Stimulated activated naive B cell treated with anti-CD40 and anti-IgM and Interleukin-4, amounts not matched to agents 10 μg/mL and 1 μg/mL and 100 μg/mL, for 72 hours (primary cell): ENCODE data around the gene RBP2.

Source experiments
- ATAC-seq, 2 donors: fragments of 150-1000 bp; cut with Tn5 transposase; replicated peaks; 2 replicates each; pipeline ENCODE4 v1.10.0; 2021; ENCODE audit warnings: moderate library complexity in 1 of 2
- DNase-seq: peaks from one replicate; pipeline ENCODE4 v3.0.0; 2021
- H3K27ac Mint-ChIP-seq: one replicate; pipeline ENCODE4 v1.8.0; 2022; ENCODE audit warnings: mild to moderate bottlenecking, mixed read lengths
- H3K27me3 Mint-ChIP-seq, 2 donors: one replicate each; pipeline ENCODE4 v1.8.0; 2022; ENCODE audit warnings: mixed read lengths in 2 of 2
- H3K36me3 Mint-ChIP-seq, 2 donors: one replicate each; pipeline ENCODE4 v1.8.0; 2022; ENCODE audit warnings: mixed read lengths in 2 of 2, mild to moderate bottlenecking in 1 of 2
- H3K4me1 Mint-ChIP-seq, 2 donors: one replicate each; pipeline ENCODE4 v1.8.0; 2022; ENCODE audit warnings: mixed read lengths in 2 of 2, mild to moderate bottlenecking in 1 of 2
- H3K4me3 Mint-ChIP-seq, 2 donors: one replicate each; pipeline ENCODE4 v1.8.0; 2022; ENCODE audit warnings: mild to moderate bottlenecking in 2 of 2, mixed read lengths in 2 of 2, moderate library complexity in 1 of 2
- H3K9me3 Mint-ChIP-seq, 2 donors: one replicate each; pipeline ENCODE4 v1.8.0; 2022; ENCODE audit warnings: mixed read lengths in 2 of 2, mild to moderate bottlenecking in 1 of 2

Gene RBP2

DNA sequence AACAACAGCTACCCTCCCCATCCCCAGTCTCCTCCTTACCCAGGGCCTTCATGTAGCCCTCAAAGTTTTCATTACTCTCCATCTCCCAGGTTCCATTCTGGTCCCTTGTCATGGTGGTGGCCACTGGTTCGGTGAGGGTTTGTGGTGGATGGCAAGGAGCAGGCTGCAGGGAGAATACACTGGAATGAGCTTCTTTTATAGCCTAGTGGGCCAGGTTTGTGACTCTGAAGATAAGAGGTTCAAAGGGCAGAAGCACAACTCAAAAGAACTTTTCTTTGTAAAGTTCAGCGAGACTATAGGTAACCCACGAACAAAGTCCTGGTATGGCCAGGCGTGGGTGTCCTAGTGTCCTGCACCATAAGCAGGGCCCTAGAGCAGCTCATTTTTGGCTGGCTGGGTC lies at the start of gene RBP2:
Gene RBP2, minus strand, starts transcription at position 169 of the 400 bp plus-strand sequence. Its CDS starts 57 bp downstream, at position 112.
- no peaks in the 10 kb centered on the region for H3K36me3 Mint-ChIP-seq
- no peak within 1 kb of the TSS for H3K27ac Mint-ChIP-seq
- H3K4me1 Mint-ChIP-seq = no peaks in the 10 kb centered on the region
- H3K27me3 Mint-ChIP-seq = peaks cover 0 to 3% of the 10 kb centered on the region in 2 donors
- DNase-seq = no peak
- H3K9me3 Mint-ChIP-seq = no peaks in the 10 kb centered on the region
- no peak for ATAC-seq
- H3K4me3 Mint-ChIP-seq = no peak within 1 kb of the TSS

DNA sequence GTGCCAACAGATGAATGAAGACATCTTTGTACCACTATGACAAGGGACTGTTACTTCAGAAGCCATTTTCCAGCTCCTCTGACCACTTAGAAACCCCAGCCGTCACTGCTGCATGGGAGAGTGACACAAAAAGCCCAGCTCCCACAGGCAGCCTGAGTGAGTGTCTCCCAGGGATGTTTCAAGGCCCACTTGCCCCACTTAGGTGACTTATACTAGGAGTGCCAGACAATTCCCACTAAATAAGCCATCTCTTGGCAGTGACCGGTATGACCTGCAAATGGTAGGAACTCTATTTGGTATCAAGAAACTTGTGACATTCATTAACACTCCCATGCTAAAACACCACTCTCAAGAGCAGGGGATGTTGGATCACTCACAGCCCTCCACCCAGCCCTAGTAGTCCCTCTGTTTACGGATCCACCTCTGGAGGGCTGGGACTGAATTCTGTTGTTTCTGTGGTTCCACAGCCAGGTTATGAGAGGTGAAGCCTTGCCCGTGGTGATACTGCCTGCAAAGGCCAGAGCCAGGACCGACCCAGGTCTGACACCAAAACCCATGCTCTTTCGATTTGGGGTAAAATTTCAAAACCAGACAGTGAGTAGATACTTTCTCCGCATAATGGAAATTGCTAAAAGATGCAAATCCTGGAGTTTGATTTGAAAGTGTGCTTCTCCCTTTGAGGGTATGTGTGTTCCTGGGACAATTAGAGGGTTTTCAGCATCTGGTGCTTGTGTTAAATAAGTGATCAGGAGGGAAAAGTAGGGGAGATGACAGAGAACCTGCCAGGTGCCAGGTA lies 48.7 kb upstream of the RBP2 start:
- ATAC-seq (no peak), DNase-seq (no peak)
- Mint-ChIP-seq H3K27ac (no peak overlapping the region), H3K4me3 (no peak overlapping the region), H3K36me3 (no peaks in the 10 kb centered on the region), H3K9me3 (no peaks in the 10 kb centered on the region), H3K4me1 (no peaks in the 10 kb centered on the region), H3K27me3 (no peaks in the 10 kb centered on the region)

DNA sequence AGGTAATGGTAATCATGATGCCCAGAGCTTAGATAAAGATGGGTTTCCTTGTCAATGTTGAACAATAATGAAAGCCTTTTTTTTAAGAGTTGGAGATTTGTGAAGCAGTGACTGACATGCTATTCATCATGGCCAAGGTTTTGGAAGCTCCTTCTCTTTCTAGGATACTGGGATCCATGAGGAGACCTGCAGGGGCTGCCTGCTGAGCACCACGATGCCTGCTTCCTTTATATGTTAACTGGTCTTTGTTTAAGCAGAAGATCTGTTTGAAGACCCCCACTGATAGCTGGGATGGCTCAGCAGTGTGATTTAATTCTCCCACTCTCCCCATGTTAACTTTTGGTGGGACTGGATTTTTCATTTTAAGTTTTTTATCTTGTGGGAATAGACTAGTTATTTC lies 47.4 kb upstream of the RBP2 start:
- H3K36me3 Mint-ChIP-seq = no peaks in the 10 kb centered on the region
- no peak overlapping the region for H3K27ac Mint-ChIP-seq
- H3K4me3 Mint-ChIP-seq = no peak overlapping the region
- DNase-seq (no peak), ATAC-seq (no peak)
- H3K27me3 Mint-ChIP-seq = no peaks in the 10 kb centered on the region
- H3K9me3 Mint-ChIP-seq = no peaks in the 10 kb centered on the region
- H3K4me1 Mint-ChIP-seq = no peaks in the 10 kb centered on the region

DNA sequence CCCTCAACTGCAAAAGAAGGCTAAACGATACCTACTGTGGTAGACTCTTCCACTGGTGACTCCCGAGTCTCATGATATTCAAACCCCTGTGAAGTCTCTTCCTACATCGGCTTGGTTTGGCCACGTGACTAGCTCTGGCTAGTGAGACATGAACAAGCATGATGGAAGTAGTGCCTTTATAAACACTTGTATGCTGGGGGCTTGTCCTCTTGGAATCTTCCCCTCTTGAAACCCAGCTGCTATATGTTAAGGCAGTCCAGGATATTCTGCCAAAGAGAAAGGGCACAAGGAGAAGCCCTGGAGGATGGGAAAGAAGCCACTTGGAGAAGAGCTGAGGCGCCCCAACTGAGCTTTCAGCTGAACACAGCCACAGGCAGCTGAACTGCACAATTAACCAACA lies 46.9 kb upstream of the RBP2 start:
- no peak for ATAC-seq
- DNase-seq = no peak
- no peaks in the 10 kb centered on the region for H3K4me1 Mint-ChIP-seq

DNA sequence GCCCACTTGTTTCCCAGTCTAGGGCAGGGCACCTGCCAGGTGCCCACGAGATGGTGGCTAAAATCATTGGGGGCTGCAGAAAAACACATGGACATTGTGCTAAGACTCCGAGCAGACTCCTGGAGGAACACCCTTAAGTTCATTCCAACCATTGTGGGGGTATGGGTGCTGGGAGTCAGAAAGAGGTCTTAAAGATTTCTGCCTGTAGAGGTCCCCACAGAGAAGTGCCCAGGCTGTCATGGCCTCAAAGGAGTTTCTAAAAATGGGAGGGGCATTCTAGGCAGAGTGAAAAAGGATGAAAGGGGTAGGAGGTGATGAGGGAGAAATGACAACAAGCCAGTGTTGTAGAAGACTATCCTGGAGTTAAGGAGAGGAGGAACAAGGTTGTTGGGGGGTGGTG lies 46.1 kb upstream of the RBP2 start:
- DNase-seq (no peak), ATAC-seq (no peak)
- no peaks in the 10 kb centered on the region for H3K27me3 Mint-ChIP-seq
- no peaks in the 10 kb centered on the region for H3K9me3 Mint-ChIP-seq
- no peaks in the 10 kb centered on the region for H3K4me1 Mint-ChIP-seq
- H3K4me3 Mint-ChIP-seq = no peak overlapping the region
- H3K36me3 Mint-ChIP-seq = no peaks in the 10 kb centered on the region
- H3K27ac Mint-ChIP-seq = no peak overlapping the region

More for the DNA sequence above, 46.9 kb upstream of the RBP2 start:
- H3K27me3 Mint-ChIP-seq = no peaks in the 10 kb centered on the region
- no peak overlapping the region for H3K27ac Mint-ChIP-seq
- no peaks in the 10 kb centered on the region for H3K36me3 Mint-ChIP-seq
- no peak overlapping the region for H3K4me3 Mint-ChIP-seq
- no peaks in the 10 kb centered on the region for H3K9me3 Mint-ChIP-seq

DNA sequence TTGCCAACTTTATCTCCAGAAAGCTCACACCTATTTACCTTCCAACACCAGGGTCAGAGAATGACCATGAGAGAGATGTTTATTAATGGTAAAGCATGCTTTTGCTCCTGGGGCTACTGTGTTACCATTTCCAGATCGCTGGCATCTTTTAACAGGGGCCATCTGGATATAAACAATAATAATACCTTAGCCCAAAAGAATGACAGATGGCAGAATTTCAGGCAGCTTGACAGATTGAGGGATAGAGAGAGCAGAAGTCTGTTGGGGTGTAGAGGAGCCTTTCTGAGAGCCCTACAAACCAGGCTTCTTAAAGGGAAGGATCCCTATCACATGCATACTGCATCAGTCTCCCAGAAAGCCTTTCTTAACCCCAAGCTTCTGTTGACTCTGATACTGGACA lies 45.5 kb upstream of the RBP2 start:
- no peaks in the 10 kb centered on the region for H3K27me3 Mint-ChIP-seq
- no peak for DNase-seq
- no peak overlapping the region for H3K27ac Mint-ChIP-seq
- no peaks in the 10 kb centered on the region for H3K4me1 Mint-ChIP-seq
- ATAC-seq = no peak
- H3K36me3 Mint-ChIP-seq = no peaks in the 10 kb centered on the region
- no peak overlapping the region for H3K4me3 Mint-ChIP-seq
- H3K9me3 Mint-ChIP-seq = no peaks in the 10 kb centered on the region

DNA sequence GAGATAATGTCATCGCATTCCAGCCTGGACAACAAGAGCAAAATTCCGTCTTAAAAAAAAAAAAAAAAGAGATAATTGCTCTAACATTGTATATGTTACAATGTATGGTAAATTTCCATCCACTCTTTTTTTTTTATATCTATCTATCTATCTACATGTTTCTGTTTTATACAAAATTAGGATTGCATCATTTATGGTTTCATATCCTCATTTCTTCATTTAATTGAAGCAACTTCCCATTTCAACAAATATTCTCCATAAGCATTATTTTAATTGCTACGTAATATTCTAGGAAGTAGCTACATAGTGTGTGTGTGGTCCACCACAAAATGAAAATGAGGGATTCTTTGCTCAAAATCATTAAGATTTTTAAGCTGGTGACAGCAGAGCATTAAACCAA lies 44.8 kb upstream of the RBP2 start:
- DNase-seq = no peak
- Mint-ChIP-seq H3K27ac (no peak overlapping the region), H3K9me3 (no peaks in the 10 kb centered on the region), H3K4me1 (no peaks in the 10 kb centered on the region), H3K36me3 (no peaks in the 10 kb centered on the region), H3K27me3 (no peaks in the 10 kb centered on the region), H3K4me3 (no peak overlapping the region)
- no peak for ATAC-seq

DNA sequence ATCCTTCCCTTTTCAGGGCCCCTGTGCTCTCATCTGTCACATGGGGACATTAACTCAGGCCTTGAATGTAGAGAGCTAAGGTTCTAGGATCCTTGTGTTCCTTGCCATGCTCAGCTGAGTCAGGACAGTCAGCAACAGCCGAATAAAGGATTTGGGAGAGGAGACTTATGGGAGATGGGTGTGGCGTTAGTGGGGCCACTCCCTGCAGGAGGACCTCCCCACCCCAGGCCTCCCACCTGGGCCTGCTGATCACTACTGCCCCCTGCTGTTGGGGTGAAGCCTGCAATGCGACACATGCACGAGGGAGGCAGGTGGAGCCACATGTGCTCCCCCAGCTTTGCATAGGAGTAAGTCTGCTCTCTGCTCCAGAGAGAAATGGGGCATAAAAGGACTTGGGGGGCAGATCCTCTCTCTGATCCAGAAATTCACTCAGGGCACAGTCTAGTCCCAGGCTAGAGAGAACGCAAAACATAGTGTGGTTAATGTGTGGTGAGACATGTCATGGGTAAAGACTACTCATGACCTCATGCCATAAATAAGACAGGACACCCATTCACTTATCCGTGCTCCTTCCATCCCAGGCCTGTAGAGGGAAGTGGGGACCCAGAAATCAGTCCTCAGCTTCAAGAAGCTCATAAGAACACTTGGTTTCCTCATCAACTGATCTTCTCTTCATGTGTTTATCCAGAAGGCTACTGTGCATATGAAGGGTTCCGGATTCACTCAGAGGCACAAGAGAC lies 43.9 kb upstream of the RBP2 start:
- Mint-ChIP-seq H3K27ac (no peak overlapping the region), H3K9me3 (no peaks in the 10 kb centered on the region), H3K36me3 (no peaks in the 10 kb centered on the region), H3K4me3 (no peak overlapping the region), H3K4me1 (no peaks in the 10 kb centered on the region), H3K27me3 (no peaks in the 10 kb centered on the region)
- peak; percentile 7 to 22 for ATAC-seq
- DNase-seq = no peak

DNA sequence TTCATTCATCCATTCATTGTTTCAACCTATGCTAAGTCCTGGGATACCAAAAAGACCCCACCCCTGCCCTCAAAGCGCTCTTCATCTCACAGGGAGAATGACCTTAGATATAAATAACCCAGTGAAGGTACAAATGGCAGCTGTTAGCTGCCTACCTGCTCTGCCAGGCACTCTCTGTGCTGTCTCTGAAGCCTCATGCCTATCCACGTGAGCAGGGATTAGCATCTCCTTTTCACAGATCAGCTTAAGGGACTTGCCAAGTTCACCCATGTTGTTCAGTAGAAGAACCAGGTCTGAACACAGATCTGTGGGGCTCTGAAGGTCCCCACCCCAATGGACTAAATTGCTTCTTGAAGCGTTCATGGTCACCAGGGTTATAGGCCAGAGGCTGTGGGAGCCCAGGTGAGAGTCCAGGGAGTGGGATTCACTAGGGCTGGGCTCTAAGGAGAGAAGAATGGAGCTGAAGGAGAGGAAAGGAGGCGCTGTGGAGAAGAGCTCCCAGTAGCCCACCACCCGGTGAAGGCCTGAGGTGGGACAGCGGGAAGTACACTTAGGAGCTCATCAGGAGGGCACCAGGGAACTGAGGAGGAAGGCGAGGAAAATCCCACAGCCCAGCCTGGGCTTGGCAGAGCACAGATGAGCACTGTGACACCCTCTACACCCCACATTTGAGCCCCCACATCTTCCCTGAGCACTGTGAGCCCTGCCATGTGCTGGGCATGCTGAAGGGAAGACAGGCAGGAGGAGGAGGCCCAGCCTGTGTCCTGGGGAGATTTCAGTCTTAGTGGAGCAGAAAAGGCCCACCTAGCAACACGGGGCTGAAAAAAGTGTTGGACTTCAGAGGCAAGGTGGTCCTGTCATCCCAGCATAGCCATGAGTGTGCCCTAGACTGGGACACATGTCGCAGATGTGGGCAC lies 42.9 kb upstream of the RBP2 start:
- DNase-seq (no peak), ATAC-seq (peak in 1 of 2 donors; percentile 2)
- H3K9me3 Mint-ChIP-seq = no peaks in the 10 kb centered on the region
- no peaks in the 10 kb centered on the region for H3K27me3 Mint-ChIP-seq
- H3K4me3 Mint-ChIP-seq = no peak overlapping the region
- no peaks in the 10 kb centered on the region for H3K4me1 Mint-ChIP-seq
- no peak overlapping the region for H3K27ac Mint-ChIP-seq
- H3K36me3 Mint-ChIP-seq = no peaks in the 10 kb centered on the region

DNA sequence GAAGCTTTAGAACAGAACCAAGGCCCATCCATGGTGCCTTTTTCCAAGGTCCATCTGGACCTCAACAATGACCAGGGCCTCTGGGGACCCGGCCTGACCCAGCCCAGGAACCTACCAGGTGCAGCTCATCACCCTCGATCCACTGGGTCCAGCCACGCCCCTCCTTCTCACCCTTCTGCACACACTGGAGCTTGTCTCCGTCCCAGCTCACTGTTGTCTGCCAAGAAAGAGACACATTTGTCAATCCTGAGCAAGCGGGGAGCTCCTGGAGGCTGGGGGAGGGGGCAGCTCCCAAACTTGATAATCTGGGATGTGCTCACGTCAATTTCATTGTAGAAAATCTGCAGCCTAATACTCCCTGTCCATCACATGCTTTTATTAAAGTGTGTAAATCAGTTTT lies 42.0 kb upstream of the RBP2 start:
- Mint-ChIP-seq H3K27me3 (no peaks in the 10 kb centered on the region), H3K4me1 (no peaks in the 10 kb centered on the region), H3K4me3 (no peak overlapping the region), H3K36me3 (no peaks in the 10 kb centered on the region), H3K27ac (no peak overlapping the region), H3K9me3 (no peaks in the 10 kb centered on the region)
- ATAC-seq (no peak), DNase-seq (no peak)

DNA sequence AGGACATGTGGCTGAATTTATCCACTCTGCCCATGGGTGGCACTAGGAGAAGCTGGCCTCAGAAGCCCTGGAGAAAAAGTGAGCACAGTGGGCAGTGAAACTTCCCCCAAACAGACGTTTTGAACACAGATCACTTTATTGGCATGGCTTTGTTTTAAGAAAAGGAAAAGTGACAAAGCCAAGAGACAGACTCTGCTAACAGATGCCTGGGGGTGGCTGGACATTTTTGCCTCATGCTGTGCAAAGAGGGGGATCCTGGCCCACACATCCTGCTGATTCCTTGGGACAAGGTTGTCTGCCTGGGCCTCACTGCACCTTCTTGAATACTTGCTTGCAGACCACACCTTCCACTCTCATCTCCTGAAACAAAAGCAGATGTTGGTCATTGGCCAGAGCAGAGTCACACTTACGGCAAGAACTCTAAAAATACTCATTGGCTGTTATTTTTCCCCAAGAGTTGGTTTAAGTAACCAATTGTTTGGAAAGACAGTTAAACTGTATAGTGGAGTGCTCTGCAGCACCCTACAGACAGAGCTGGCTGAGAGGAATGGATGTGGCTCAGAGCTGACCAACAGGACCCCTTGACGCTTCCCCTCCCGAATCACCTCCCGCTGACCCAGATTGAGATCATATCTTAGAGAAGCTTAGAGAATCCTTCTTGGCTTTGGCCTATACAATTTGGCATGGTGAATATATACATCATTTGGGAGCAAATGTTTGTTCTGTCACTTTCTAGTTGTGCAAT lies 41.2 kb upstream of the RBP2 start:
- H3K9me3 Mint-ChIP-seq = no peaks in the 10 kb centered on the region
- H3K4me1 Mint-ChIP-seq = no peaks in the 10 kb centered on the region
- DNase-seq (no peak), ATAC-seq (no peak)
- H3K36me3 Mint-ChIP-seq = no peaks in the 10 kb centered on the region
- no peaks in the 10 kb centered on the region for H3K27me3 Mint-ChIP-seq
- H3K27ac Mint-ChIP-seq = no peak overlapping the region
- H3K4me3 Mint-ChIP-seq = no peak overlapping the region

DNA sequence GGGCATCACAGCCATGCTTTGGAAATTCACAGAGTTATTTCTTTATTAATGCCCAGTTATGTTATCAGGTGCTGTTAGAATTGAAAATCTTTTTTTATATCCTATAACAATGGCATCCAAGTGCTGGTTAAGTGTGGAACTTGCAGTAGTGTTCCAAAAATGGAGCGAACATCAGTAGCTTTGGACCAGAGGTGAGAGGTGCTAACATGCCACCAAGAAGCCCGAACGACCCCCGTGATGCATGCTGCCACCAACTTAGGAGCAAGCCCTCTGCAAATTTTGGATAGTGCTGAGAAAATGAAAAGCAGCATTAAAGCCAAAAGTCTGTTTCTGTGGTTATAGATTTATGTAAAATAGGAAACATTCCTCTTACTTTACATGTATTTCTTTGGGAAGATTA lies 38.4 kb upstream of the RBP2 start:
- no peak for DNase-seq
- Mint-ChIP-seq H3K4me3 (no peak overlapping the region), H3K4me1 (no peaks in the 10 kb centered on the region), H3K27me3 (no peaks in the 10 kb centered on the region), H3K27ac (no peak overlapping the region), H3K9me3 (no peaks in the 10 kb centered on the region), H3K36me3 (no peaks in the 10 kb centered on the region)
- no peak for ATAC-seq

DNA sequence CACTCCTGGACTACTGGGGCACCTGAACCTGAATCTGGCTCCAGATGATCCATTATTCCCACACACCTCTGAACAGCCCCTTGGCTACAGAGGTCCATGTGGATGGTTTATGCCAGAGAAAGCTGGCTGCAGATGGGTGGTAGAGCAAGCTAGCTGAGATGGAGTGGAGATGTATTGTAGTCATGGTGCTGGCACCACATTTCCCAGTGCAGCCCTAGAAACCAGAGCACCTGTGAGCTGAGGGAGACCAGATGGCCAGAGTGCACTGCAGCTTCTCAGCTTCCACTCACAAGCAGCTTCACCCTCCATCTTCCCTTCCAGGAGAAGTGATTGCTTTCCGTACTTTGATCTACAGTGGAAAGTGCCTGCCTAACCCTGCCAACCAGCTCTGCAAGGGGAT lies 33.3 kb upstream of the RBP2 start:
- no peaks in the 10 kb centered on the region for H3K36me3 Mint-ChIP-seq
- H3K4me3 Mint-ChIP-seq = no peak overlapping the region
- H3K27ac Mint-ChIP-seq = no peak overlapping the region
- no peaks in the 10 kb centered on the region for H3K4me1 Mint-ChIP-seq
- ATAC-seq = no peak
- H3K27me3 Mint-ChIP-seq = no peaks in the 10 kb centered on the region
- DNase-seq = no peak
- no peaks in the 10 kb centered on the region for H3K9me3 Mint-ChIP-seq

DNA sequence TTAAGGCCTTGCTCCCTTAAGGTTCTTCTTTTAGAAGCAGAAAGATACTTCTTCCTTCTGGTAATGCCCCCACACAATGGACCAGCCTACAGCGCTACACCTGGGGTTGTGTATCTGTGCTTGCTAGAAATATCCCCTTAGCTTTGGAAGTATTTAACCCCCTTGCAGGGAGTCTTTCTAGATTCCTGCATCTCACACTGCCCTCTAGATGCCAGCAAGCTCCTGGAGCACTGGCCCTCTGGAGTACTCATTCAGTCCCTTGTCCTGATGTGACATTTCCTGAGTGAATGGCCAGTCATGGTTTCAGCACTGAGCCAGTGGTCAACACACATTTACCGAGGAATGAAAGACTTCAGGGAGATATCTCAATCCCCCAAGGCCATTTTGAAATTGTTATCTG lies 30.4 kb upstream of the RBP2 start:
- Mint-ChIP-seq H3K4me1 (no peaks in the 10 kb centered on the region), H3K27ac (no peak overlapping the region), H3K36me3 (no peaks in the 10 kb centered on the region), H3K4me3 (no peak overlapping the region), H3K9me3 (no peaks in the 10 kb centered on the region), H3K27me3 (no peaks in the 10 kb centered on the region)
- ATAC-seq (no peak), DNase-seq (no peak)
